IPS-11a (cell line): ENCODE measurements around the gene NUDT13.
"Not testable (repeated sequence)": the region's sequence is repeated elsewhere in the genome, so short reads cannot be mapped to it uniquely, and the experiment has no call there.

ENCODE experiments used
- H3K4me3 ChIP-seq: one replicate; pipeline ENCODE4 v1.5.1; 2013; ENCODE audit warnings: low read depth, low read length, control low read depth

The NUDT13 gene

GRCh38 chr10:73097305-73097670, 13.0 kb upstream of the NUDT13 start:
- peak overlapping the region; percentile 88 for H3K4me3 ChIP-seq

DNA sequence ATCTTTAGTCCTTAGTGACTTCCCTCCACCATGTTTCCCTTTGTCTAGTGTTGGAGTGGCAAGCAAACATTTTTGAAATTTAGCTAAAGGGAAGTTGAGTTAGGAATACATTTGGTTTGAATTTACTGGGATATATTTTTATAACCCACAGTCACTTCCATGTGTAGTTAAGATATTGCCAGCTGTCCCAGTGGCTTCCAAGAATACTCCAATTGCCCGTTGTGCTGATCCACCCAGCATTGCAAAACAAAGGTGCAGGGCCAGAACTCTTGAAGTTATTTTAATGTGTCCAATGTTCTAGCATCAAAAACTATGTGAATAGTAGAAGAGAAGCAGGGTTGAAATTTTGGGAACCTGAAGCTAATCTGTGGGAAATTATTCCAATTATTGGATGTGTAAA, 11.1 kb upstream of the NUDT13 start:
- H3K4me3 ChIP-seq: no peak overlapping the region

DNA sequence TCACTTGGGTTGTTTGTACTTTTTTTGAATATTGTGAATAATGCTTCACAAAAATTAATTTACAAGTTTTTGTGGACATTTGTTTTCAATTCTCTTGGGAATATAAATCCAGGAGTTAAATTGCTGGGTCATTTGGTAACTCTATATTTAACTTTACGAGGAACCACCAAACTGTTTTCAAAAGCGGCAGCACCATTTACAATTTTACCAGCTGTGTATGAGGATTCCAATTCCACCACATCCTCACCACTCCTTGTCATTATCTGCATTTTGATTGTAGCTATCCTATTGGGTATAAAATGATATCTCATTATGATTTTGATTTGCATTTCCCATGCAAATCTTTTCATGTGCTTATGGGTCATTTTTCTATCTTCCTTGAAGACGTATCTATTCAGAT, 4.0 kb upstream of the NUDT13 start:
- no peak overlapping the region for H3K4me3 ChIP-seq

- not testable (repeated sequence) for H3K4me3 ChIP-seq
These were observed 1.0 kb upstream of the NUDT13 start for GRCh38 chr10:73109248-73109652.

DNA sequence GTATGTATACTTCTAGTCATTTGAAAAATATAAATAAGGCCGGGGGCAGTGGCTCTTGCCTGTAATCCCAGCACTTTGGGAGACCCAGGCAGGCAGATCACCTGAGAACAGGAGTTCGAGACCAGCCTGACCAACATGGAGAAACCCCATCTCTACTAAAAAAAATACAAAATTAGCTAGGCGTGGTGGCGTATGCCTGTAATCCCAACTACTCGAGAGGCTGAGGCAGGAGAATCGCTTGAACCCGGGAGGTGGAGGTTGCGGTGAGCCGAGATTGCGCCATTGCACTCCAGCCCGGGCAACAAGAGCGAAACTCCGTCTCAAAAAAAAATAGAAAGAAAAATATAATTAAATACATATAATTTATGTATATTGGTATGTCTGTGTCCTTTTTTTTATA, 1.8 kb downstream of the NUDT13 start:
- H3K4me3 ChIP-seq: not testable (repeated sequence)

GRCh38 chr10:73113551-73113950, 3.3 kb downstream of the NUDT13 start:
- H3K4me3 ChIP-seq: no peak overlapping the region

- no peak overlapping the region for H3K4me3 ChIP-seq
These were observed 5.8 kb downstream of the NUDT13 start for GRCh38 chr10:73116017-73116416.

GRCh38 chr10:73117976-73118743, 7.9 kb downstream of the NUDT13 start:
- H3K4me3 ChIP-seq: no peak overlapping the region

- no peak overlapping the region for H3K4me3 ChIP-seq
These were observed 9.2 kb downstream of the NUDT13 start for GRCh38 chr10:73119457-73119856.

- H3K4me3 ChIP-seq: no peak overlapping the region
These were observed 9.7 kb downstream of the NUDT13 start for GRCh38 chr10:73119952-73120351.

- no peak overlapping the region for H3K4me3 ChIP-seq
These were observed 16.1 kb downstream of the NUDT13 start for GRCh38 chr10:73126343-73126742.

DNA sequence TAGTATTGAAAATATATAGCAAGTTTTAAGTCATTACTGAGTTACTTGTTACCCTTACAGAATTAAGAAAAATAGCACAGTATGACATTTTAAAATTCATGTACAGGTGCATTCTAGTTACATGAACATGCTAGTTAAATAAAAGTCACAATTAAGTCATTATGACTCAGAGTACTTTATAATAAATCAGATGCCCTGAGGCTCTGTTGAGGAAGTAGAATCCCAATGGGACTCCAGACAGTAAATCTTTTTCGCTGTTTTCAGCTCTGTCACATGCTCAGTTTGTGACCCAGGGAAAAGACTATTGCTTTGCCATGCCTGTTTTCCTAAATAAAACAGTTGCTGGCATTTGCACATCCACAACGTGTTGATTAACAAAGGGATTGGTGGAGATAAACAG, 21.0 kb downstream of the NUDT13 start:
- no peak overlapping the region for H3K4me3 ChIP-seq

DNA sequence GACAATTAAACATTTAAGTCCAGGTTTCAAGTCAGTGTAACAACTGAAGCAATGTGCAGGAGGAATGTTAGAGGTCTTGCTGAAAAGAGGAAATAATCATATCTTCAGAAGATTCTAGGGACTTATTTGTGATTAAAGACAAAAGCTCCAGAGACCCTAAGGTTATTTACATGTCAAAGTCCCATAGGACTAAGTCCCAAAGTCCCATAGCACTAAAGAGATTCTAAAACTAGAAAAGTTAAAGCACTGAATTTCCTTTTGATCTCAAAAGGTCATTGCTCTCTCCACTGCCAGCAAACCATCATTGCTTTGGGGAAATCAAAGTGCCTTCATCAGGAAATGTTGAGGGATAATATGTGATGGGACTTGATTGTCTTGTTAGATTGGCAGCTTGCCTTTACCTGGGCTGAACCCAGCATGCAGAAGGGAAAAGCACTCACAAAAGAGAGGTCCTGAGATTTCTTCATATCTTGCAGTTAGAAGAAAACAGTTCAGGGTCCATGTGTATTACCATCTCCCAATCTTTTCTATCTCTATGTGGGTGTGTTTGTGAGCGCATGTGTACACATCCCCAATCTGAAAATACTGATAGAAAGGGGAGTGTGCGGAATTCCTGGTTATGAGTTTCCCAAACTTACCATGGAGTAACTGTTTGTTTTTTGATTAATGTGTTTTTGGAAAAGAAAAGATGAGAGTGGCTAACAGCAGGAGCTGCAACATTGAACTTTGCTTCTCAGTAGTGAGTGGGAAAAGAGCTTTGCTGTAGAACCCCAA, 21.8 kb downstream of the NUDT13 start:
- no peak overlapping the region for H3K4me3 ChIP-seq

DNA sequence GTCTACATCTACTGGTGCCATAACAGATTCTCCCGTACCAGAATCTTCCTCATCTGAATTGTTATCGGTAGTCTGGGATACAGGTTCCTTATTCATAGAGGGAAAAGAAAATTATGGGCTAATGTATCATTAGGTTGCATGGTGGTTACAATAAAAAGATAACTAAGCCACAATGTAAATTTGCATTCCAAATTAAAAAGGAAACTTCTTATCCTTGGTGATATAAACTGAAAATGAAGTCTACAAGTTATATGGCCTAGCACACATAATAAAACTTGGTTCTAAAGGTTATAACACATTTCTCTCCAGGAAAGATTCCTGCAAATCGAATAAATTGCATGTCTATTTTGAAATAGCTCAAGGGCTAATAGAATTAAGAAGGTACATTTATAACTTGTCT, 24.5 kb downstream of the NUDT13 start:
- no peak overlapping the region for H3K4me3 ChIP-seq

DNA sequence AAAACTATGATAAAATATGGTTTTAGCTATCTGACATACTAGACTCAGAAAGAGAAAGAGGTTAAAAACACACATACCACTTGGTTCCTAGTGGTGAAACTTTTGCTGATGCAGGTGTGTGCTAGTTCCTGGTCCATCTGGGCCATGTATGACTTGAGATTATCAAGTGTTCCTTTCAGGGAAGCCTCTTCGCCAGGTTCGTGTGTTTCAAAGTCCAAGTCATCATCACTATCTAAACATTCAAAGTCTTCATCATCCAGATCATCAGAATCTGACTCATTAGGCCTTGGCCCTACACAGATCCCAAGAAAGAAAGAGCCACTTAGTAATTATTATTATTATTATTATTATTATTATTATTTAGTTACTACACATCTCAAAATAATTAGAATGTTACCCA, 26.4 kb downstream of the NUDT13 start:
- H3K4me3 ChIP-seq: no peak overlapping the region

DNA sequence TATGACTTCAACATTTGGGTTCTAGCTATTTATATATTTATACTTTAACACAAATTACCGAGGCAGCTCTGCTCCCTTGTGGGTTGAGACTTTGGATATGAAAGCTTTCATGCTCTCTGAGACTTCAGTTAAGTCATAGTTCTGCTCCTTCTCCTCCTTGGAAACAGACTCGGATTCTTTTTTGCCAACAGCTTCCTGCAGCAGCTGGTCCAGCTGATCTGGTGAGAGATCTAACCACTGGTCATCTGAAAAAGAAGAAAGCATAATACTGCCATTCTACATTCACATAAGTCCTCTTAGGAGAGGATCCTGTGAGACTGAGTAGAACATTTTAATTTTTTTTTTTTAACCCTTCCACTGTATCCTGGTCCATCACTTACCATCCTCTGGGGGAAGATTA, 29.0 kb downstream of the NUDT13 start:
- H3K4me3 ChIP-seq: no peak overlapping the region

DNA sequence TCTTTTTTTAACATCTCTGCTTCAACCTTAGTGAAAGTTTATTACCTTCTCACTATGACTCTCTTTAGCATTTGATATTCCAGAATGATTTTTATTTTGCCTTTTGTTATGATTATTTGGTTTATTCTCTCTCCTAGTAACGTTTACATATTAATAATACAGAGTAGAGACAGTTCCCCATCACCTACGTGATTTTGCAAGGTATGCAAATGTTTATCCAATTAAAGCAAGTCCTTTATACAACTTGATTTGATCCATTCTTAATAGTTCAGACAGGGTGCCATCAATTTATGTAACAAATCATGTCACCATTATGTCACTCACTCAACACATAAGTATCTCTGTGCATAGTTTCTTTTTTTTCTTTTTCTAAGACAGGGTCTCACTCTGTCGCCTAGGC, 31.3 kb downstream of the NUDT13 start:
- H3K4me3 ChIP-seq: no peak overlapping the region

- not testable (repeated sequence) for H3K4me3 ChIP-seq
These were observed 40.6 kb downstream of the NUDT13 start for GRCh38 chr10:73150633-73151413.

GRCh38 chr10:73152009-73152408, 41.8 kb downstream of the NUDT13 start:
- H3K4me3 ChIP-seq: no peak overlapping the region

- no peak overlapping the region for H3K4me3 ChIP-seq
These were observed 45.8 kb downstream of the NUDT13 start for GRCh38 chr10:73156054-73156453.

GRCh38 chr10:73159038-73159648, 48.9 kb downstream of the NUDT13 start:
- no peak overlapping the region for H3K4me3 ChIP-seq
